Neural cell (in vitro differentiated cells): ENCODE data around the gene IKZF2. TPM values are rescaled to one million over a fixed set of nuclear protein-coding genes. Genes with fewer than 3 reads are reported as not detected.

ENCODE experiments used
- H2AFZ ChIP-seq: fragments of 200-600, 300-800 bp; sonication (generic), shearing (Covaris generic); 2 replicates; pipeline ENCODE4 v1.6.0; 2014; ENCODE audit warnings: low read depth, mild to moderate bottlenecking, antibody characterized with exemption, low read length, moderate library complexity
- H3F3A ChIP-seq: fragments of 200-600 bp; shearing (Covaris generic); 2 replicates; pipeline ENCODE4 v1.6.1; 2016; ENCODE audit warnings: mild to moderate bottlenecking, moderate library complexity, mixed read lengths, antibody characterized with exemption, low read length; ENCODE audit not compliant: insufficient read depth, poor library complexity, severe bottlenecking
- H3K27ac ChIP-seq: fragments of 200-600, 300-800 bp; sonication (generic), shearing (Covaris generic); 2 replicates; pipeline ENCODE4 v1.5.1; 2014; ENCODE audit warnings: mild to moderate bottlenecking, low read length, moderate library complexity
- H3K27me3 ChIP-seq: fragments of 300-800, 200-600 bp; sonication (generic), shearing (Covaris generic); 2 replicates; pipeline ENCODE4 v1.6.0; 2014; ENCODE audit warnings: mild to moderate bottlenecking, low read depth, low read length, moderate library complexity; ENCODE audit not compliant: insufficient read depth
- H3K36me3 ChIP-seq: fragments of 300-800, 200-600 bp; sonication (generic), shearing (Covaris generic); 2 replicates; pipeline ENCODE4 v1.5.1; 2014; ENCODE audit warnings: mild to moderate bottlenecking, antibody characterized with exemption, low read length, moderate library complexity; ENCODE audit not compliant: insufficient read depth
- H3K4me2 ChIP-seq: fragments of 300-800, 200-600 bp; sonication (generic), shearing (Covaris generic); 2 replicates; pipeline ENCODE4 v1.6.0; 2014; ENCODE audit warnings: mild to moderate bottlenecking, low read length
- H3K4me3 ChIP-seq: fragments of 300-800, 200-600 bp; sonication (generic), shearing (Covaris generic); 2 replicates; pipeline ENCODE4 v1.5.1; 2014; ENCODE audit warnings: mild to moderate bottlenecking, low read length, moderate library complexity
- H3K79me2 ChIP-seq: fragments of 200-600 bp; shearing (Covaris generic); replicated peaks from 2 replicates; pipeline ENCODE4 v1.6.0; 2014; ENCODE audit warnings: mild to moderate bottlenecking, low read length, moderate library complexity; ENCODE audit not compliant: insufficient read depth
- H3K9ac ChIP-seq: fragments of 300-800, 200-600 bp; sonication (generic), shearing (Covaris generic); 2 replicates; pipeline ENCODE4 v1.6.1; 2016; ENCODE audit warnings: mild to moderate bottlenecking, low read length, mixed read lengths
- H3K9me2 ChIP-seq: fragments of 200-600 bp; shearing (Covaris generic); 2 replicates; pipeline ENCODE4 v1.6.1; 2016; ENCODE audit warnings: mild to moderate bottlenecking, low read length, mixed read lengths; ENCODE audit not compliant: insufficient read depth
- H3K9me3 ChIP-seq: fragments of 200-600, 300-800 bp; sonication (generic), shearing (Covaris generic); 2 replicates; pipeline ENCODE4 v1.6.1; 2016; ENCODE audit warnings: mild to moderate bottlenecking, mixed run types, low read length, moderate library complexity, mixed read lengths
- H4K20me1 ChIP-seq: fragments of 200-600 bp; shearing (Covaris generic); 2 replicates; pipeline ENCODE4 v1.6.1; 2016; ENCODE audit warnings: mild to moderate bottlenecking, mixed run types; ENCODE audit not compliant: insufficient read depth
- CTCF ChIP-seq: fragments of 450-650 bp; IDR thresholded peaks from 2 replicates; pipeline ENCODE4 v1.5.1; 2014; ENCODE audit warnings: antibody characterized with exemption, mild to moderate bottlenecking, moderate library complexity; ENCODE audit not compliant: poor library complexity, severe bottlenecking
- EP300 ChIP-seq: fragments of 450-650 bp; conservative IDR thresholded peaks from 2 replicates; pipeline ENCODE4 v1.6.1; 2014; ENCODE audit warnings: antibody characterized with exemption, mild to moderate bottlenecking, moderate library complexity; ENCODE audit not compliant: poor library complexity, severe bottlenecking
- EZH2 ChIP-seq: fragments of 200-600, 300-800 bp; shearing (Covaris generic), sonication (generic); IDR thresholded peaks from 2 replicates; pipeline ENCODE4 v1.6.1; 2014; ENCODE audit warnings: antibody characterized with exemption, low read length, borderline replicate concordance, mild to moderate bottlenecking; ENCODE audit not compliant: insufficient read depth, poor library complexity, severe bottlenecking
- MXI1 ChIP-seq: fragments of 450-650 bp; conservative IDR thresholded peaks from 2 replicates; pipeline ENCODE4 v1.6.1; 2014; ENCODE audit warnings: antibody characterized with exemption, mild to moderate bottlenecking; ENCODE audit not compliant: poor library complexity, severe bottlenecking
- POLR2AphosphoS5 ChIP-seq: IDR thresholded peaks from 2 replicates; pipeline ENCODE4 v1.6.1; 2012
- RAD21 ChIP-seq: fragments of 450-650 bp; conservative IDR thresholded peaks from 2 replicates; pipeline ENCODE4 v1.6.1; 2014; ENCODE audit warnings: antibody characterized with exemption, mild to moderate bottlenecking, moderate library complexity
- SMC3 ChIP-seq: fragments of 450-650 bp; conservative IDR thresholded peaks from 2 replicates; pipeline ENCODE4 v1.6.1; 2014; ENCODE audit warnings: antibody characterized with exemption, mild to moderate bottlenecking, moderate library complexity; ENCODE audit not compliant: poor library complexity
- TAF1 ChIP-seq: IDR thresholded peaks from 2 replicates; pipeline ENCODE4 v1.6.1; 2012; ENCODE audit warnings: low read depth
- polyA plus RNA-seq: library from polyadenylated mRNA; depleted of rRNA; stranded (reverse); fragments of >200 nt; gene quantifications from 2 replicates; pipeline ENCODE4 v1.2.3, GENCODE V29; 2014
- TF ChIP-seq, protein P1 (sequence below): IDR thresholded peaks from 2 replicates; pipeline ENCODE4 v1.6.1; 2012; ENCODE audit warnings: borderline replicate concordance

Gene IKZF2
- polyA plus RNA-seq, 1 donor from 2014 or later = 5.6 TPM

- Histone ChIP-seq H3K36me3 (no peaks in the 10 kb centered on the region), H3K9me3 (no peaks in the 10 kb centered on the region), H2AFZ (no peak overlapping the region), H3K27me3 (no peaks in the 10 kb centered on the region), H3K4me3 (no peak overlapping the region), H3K79me2 (no peaks in the 10 kb centered on the region), H3K9ac (no peak overlapping the region), H4K20me1 (no peaks in the 10 kb centered on the region), H3K4me2 (no peak overlapping the region), H3F3A (no peaks in the 10 kb centered on the region), H3K27ac (no peak overlapping the region), H3K9me2 (no peaks in the 10 kb centered on the region)
- TF ChIP-seq SMC3 (no peak), EP300 (no peak), TAF1 (no peak), MXI1 (no peak), RAD21 (no peak), POLR2AphosphoS5 (no peak), CTCF (no peak), EZH2 (no peak)
- TF ChIP-seq, protein P1, sequence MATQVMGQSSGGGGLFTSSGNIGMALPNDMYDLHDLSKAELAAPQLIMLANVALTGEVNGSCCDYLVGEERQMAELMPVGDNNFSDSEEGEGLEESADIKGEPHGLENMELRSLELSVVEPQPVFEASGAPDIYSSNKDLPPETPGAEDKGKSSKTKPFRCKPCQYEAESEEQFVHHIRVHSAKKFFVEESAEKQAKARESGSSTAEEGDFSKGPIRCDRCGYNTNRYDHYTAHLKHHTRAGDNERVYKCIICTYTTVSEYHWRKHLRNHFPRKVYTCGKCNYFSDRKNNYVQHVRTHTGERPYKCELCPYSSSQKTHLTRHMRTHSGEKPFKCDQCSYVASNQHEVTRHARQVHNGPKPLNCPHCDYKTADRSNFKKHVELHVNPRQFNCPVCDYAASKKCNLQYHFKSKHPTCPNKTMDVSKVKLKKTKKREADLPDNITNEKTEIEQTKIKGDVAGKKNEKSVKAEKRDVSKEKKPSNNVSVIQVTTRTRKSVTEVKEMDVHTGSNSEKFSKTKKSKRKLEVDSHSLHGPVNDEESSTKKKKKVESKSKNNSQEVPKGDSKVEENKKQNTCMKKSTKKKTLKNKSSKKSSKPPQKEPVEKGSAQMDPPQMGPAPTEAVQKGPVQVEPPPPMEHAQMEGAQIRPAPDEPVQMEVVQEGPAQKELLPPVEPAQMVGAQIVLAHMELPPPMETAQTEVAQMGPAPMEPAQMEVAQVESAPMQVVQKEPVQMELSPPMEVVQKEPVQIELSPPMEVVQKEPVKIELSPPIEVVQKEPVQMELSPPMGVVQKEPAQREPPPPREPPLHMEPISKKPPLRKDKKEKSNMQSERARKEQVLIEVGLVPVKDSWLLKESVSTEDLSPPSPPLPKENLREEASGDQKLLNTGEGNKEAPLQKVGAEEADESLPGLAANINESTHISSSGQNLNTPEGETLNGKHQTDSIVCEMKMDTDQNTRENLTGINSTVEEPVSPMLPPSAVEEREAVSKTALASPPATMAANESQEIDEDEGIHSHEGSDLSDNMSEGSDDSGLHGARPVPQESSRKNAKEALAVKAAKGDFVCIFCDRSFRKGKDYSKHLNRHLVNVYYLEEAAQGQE = no peak
Measured at GRCh38 chr2:213080969-213081617, 70.3 kb downstream of the IKZF2 start.

DNA sequence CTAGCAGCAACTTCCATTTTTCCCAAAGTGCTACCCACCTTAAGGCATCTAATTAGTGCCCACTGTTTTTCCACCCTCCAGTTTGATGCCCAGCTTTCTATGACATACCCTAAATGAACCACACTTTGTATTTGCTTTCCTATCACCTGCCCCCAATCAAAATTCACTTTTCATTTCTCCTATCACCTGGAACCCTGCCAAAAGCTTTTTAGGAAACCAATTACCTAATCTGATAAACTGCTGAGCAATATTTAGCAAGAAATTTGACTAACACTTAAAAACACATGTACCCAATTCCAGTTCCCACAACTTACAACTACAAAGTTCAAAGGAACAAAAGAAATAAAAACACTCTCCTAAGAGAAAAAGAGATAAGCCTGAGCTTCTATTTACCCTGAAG lies 71.7 kb downstream of the IKZF2 start:
- Histone ChIP-seq H3K36me3 (no peaks in the 10 kb centered on the region), H3K9me2 (no peaks in the 10 kb centered on the region), H3K27ac (no peak overlapping the region), H3K9me3 (no peaks in the 10 kb centered on the region), H3K4me3 (no peak overlapping the region), H2AFZ (no peak overlapping the region), H3K27me3 (no peaks in the 10 kb centered on the region), H3K79me2 (no peaks in the 10 kb centered on the region), H3K9ac (no peak overlapping the region), H4K20me1 (no peaks in the 10 kb centered on the region), H3F3A (no peaks in the 10 kb centered on the region), H3K4me2 (no peak overlapping the region)
- no peak for TF ChIP-seq EZH2
- TF ChIP-seq MXI1 = no peak
- no peak for TF ChIP-seq RAD21
- no peak for TF ChIP-seq TAF1

DNA sequence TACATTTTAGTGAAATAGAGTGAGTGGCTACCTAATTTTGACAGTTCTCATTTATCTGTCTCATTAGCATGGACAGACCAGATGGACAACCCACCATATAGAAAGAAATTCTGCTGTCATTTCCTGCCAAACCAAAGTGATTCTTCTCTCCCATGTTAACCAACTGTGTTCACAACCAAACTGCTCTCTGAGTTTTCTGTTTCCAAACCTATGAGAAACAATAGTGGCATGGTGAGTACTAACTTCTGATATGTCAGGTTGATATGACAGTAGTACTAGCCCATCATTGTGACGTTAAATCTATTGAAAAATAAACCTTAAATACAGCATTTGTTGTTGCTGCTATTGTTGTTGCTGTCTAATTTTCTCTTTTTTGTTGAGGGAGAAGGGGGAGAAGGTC lies 72.7 kb downstream of the IKZF2 start:
- no peak overlapping the region for H3K4me2 ChIP-seq
- H2AFZ ChIP-seq = no peak overlapping the region
- H3K9ac ChIP-seq = no peak overlapping the region
- H3K27ac ChIP-seq = no peak overlapping the region
- H3K9me2 ChIP-seq = no peaks in the 10 kb centered on the region
- no peaks in the 10 kb centered on the region for H3F3A ChIP-seq
- no peaks in the 10 kb centered on the region for H3K9me3 ChIP-seq
- H3K79me2 ChIP-seq = no peaks in the 10 kb centered on the region
- H4K20me1 ChIP-seq = no peaks in the 10 kb centered on the region
- TF ChIP-seq EP300 = no peak
- TF ChIP-seq MXI1 = no peak
- H3K4me3 ChIP-seq = no peak overlapping the region
- H3K36me3 ChIP-seq = no peaks in the 10 kb centered on the region
- no peaks in the 10 kb centered on the region for H3K27me3 ChIP-seq
